GM18505 (cell line): ENCODE measurements around the gene SLC10A3.

ENCODE experiments used
- ATAC-seq: cut with Tn5 transposase; IDR thresholded peaks from one replicate; pipeline ENCODE4 v1.9.1; 2021; ENCODE audit not compliant: unreplicated experiment
- POLR2A ChIP-seq: IDR thresholded peaks from 4 replicates; pipeline ENCODE4 v1.6.1; 2011; ENCODE audit warnings: borderline replicate concordance; ENCODE audit not compliant: insufficient read depth, insufficient read length; ENCODE audit errors: extremely low read depth

Gene SLC10A3

GRCh38 chrX:154484255-154485149 lies 5.9 kb downstream of the SLC10A3 start:
- ATAC-seq = no peak
- TF ChIP-seq POLR2A = no peak

- no peak for TF ChIP-seq POLR2A
- ATAC-seq = no peak
Observed at GRCh38 chrX:154483325-154483724, 7.1 kb downstream of the SLC10A3 start.

GRCh38 chrX:154482786-154483185 lies 7.6 kb downstream of the SLC10A3 start:
- no peak for ATAC-seq
- no peak for TF ChIP-seq POLR2A

- no peak for ATAC-seq
- no peak for TF ChIP-seq POLR2A
Observed at GRCh38 chrX:154481911-154482601, 8.4 kb downstream of the SLC10A3 start.

GRCh38 chrX:154481195-154481594 lies 9.2 kb downstream of the SLC10A3 start:
- ATAC-seq = no peak
- TF ChIP-seq POLR2A = no peak

- ATAC-seq = peak; percentile 82
- TF ChIP-seq POLR2A = peak; percentile 71
Observed at GRCh38 chrX:154478728-154479622, 11.5 kb downstream of the SLC10A3 start, which contains the start of gene LAGE3. TSS of gene LAGE3 (minus strand) at chrX:154479281. CDS start at chrX:154478915, 366 bp downstream.

GRCh38 chrX:154477891-154478477 lies 12.4 kb downstream of the SLC10A3 start:
- no peak for ATAC-seq
- TF ChIP-seq POLR2A = no peak

- no peak for TF ChIP-seq POLR2A
- no peak for ATAC-seq
Observed at GRCh38 chrX:154476821-154477220, 13.6 kb downstream of the SLC10A3 start.

- no peak for ATAC-seq
- TF ChIP-seq POLR2A = no peak
Observed at GRCh38 chrX:154473683-154474082, 16.7 kb downstream of the SLC10A3 start.

GRCh38 chrX:154472685-154473632 lies 17.5 kb downstream of the SLC10A3 start:
- TF ChIP-seq POLR2A = no peak

GRCh38 chrX:154471839-154472684 lies 18.4 kb downstream of the SLC10A3 start:
- ATAC-seq = no peak

More at GRCh38 chrX:154472685-154473632, 17.5 kb downstream of the SLC10A3 start:
- no peak for ATAC-seq

More at GRCh38 chrX:154471839-154472684, 18.4 kb downstream of the SLC10A3 start:
- no peak for TF ChIP-seq POLR2A
